UCSD-AML1 (cell line): Measurements from ENCODE around the gene SLC24A2.
"Not testable (repeated sequence)": the region's sequence is repeated elsewhere in the genome, so short reads cannot be mapped to it uniquely, and the experiment has no call there.

Source experiments
- DNase-seq: peaks from one replicate; lab custom pipeline; 2025; ENCODE audit not compliant: unreplicated experiment; lab: John Stamatoyannopoulos, UW

Gene SLC24A2

GRCh38 chr9:19788614-19789271 is at the start of gene SLC24A2:
SLC24A2 (minus strand) TSS chr9:19789037.
- DNase-seq = no peak

GRCh38 chr9:19833331-19833730 is 44.5 kb upstream of the SLC24A2 start:
- not testable (repeated sequence) for DNase-seq

GRCh38 chr9:19830796-19831195 is 42.0 kb upstream of the SLC24A2 start:
- DNase-seq = no peak

GRCh38 chr9:19828576-19829109 is 39.8 kb upstream of the SLC24A2 start:
- no peak for DNase-seq

- no peak for DNase-seq
Observed at GRCh38 chr9:19816769-19817168, 27.9 kb upstream of the SLC24A2 start.

GRCh38 chr9:19812194-19812593 is 23.4 kb upstream of the SLC24A2 start:
- DNase-seq = no peak

- no peak for DNase-seq
Observed at GRCh38 chr9:19809422-19810269, 20.8 kb upstream of the SLC24A2 start.

- no peak for DNase-seq
Observed at GRCh38 chr9:19807182-19807892, 18.5 kb upstream of the SLC24A2 start.

- no peak for DNase-seq
Observed at GRCh38 chr9:19804431-19804830, 15.6 kb upstream of the SLC24A2 start.

- DNase-seq = no peak
Observed at GRCh38 chr9:19800884-19801283, 12.0 kb upstream of the SLC24A2 start.

- DNase-seq = no peak
Observed at GRCh38 chr9:19799784-19800183, 10.9 kb upstream of the SLC24A2 start.

GRCh38 chr9:19788152-19788551 is 685 bp downstream of the SLC24A2 start:
- DNase-seq = no peak

GRCh38 chr9:19787672-19788071 is 1.2 kb downstream of the SLC24A2 start:
- DNase-seq = no peak

- DNase-seq = no peak
Observed at GRCh38 chr9:19785230-19785629, 3.6 kb downstream of the SLC24A2 start.

GRCh38 chr9:19784136-19784535 is 4.7 kb downstream of the SLC24A2 start:
- no peak for DNase-seq

GRCh38 chr9:19783500-19783899 is 5.3 kb downstream of the SLC24A2 start:
- no peak for DNase-seq

GRCh38 chr9:19782005-19782404 is 6.8 kb downstream of the SLC24A2 start:
- DNase-seq = no peak

- DNase-seq = no peak
Observed at GRCh38 chr9:19781240-19781639, 7.6 kb downstream of the SLC24A2 start.

- no peak for DNase-seq
Observed at GRCh38 chr9:19771446-19771845, 17.4 kb downstream of the SLC24A2 start.

- no peak for DNase-seq
Observed at GRCh38 chr9:19770973-19771372, 17.9 kb downstream of the SLC24A2 start.

GRCh38 chr9:19769213-19769612 is 19.6 kb downstream of the SLC24A2 start:
- no peak for DNase-seq

GRCh38 chr9:19768798-19769197 is 20.0 kb downstream of the SLC24A2 start:
- no peak for DNase-seq
